ENCODE measurements around the gene SRGAP1. TPM values are rescaled to one million over a fixed set of nuclear protein-coding genes. Genes with fewer than 3 reads are reported as not detected.

The SRGAP1 gene
- polyA plus RNA-seq, result 4.8 and 30.9 TPM in 2 replicates
- 34.1 and 75.2 TPM in 2 replicates for polyA minus RNA-seq

GRCh38 chr12:63844391-63845341 lies at the start of gene SRGAP1:
Gene SRGAP1 (plus strand): TSS chr12:63844700. CDS start chr12:63844817, 117 bp downstream.
- no peaks in the 10 kb centered on the region for H3K27me3 ChIP-seq (ENCODE audit: insufficient read depth, low read depth, low read length)
- TF ChIP-seq POLR2AphosphoS5 (IDR thresholded peaks at IDR 0.05), result no peak
- TF ChIP-seq RAD21 (conservative IDR thresholded peaks at IDR 0.05), result peak; percentile 32
- TF ChIP-seq MXI1 (conservative IDR thresholded peaks at IDR 0.05; ENCODE audit: poor library complexity, severe bottlenecking), result peak; percentile 70
- peak; percentile 23 for TF ChIP-seq SMC3 (conservative IDR thresholded peaks at IDR 0.05; ENCODE audit: poor library complexity)
- H3K9me3 ChIP-seq (ENCODE audit: low read length), result no peaks in the 10 kb centered on the region
- no peaks in the 10 kb centered on the region for H3F3A ChIP-seq (ENCODE audit: insufficient read depth, low read length, poor library complexity, severe bottlenecking)
- H3K4me2 ChIP-seq (ENCODE audit: low read length), result peak within 1 kb of the TSS; percentile 89
- peak within 1 kb of the TSS; percentile 99 for H3K4me3 ChIP-seq (ENCODE audit: low read length)
- no peaks in the 10 kb centered on the region for H3K9me2 ChIP-seq (ENCODE audit: insufficient read depth, low read length)
- no peaks in the 10 kb centered on the region for H3K36me3 ChIP-seq (ENCODE audit: insufficient read depth, low read length)
- no peaks in the 10 kb centered on the region for H4K20me1 ChIP-seq (ENCODE audit: insufficient read depth)
- H3K79me2 ChIP-seq (replicated peaks; ENCODE audit: insufficient read depth, low read length), result peaks cover 47% of the 10 kb centered on the region
- peak within 1 kb of the TSS; percentile 84 for H3K9ac ChIP-seq (ENCODE audit: low read length)
- H3K27ac ChIP-seq (ENCODE audit: low read length), result peak within 1 kb of the TSS; percentile 68
- peak within 1 kb of the TSS; percentile 94 for H2AFZ ChIP-seq (ENCODE audit: low read depth, low read length)

GRCh38 chr12:63795032-63795687 lies 49.3 kb upstream of the SRGAP1 start:
- no peak for TF ChIP-seq TAF1 (IDR thresholded peaks at IDR 0.05; ENCODE audit: low read depth)
- no peaks in the 10 kb centered on the region for H4K20me1 ChIP-seq (ENCODE audit: insufficient read depth)
- no peak overlapping the region for H2AFZ ChIP-seq (ENCODE audit: low read depth, low read length)
- no peak overlapping the region for H3K4me3 ChIP-seq (ENCODE audit: low read length)
- H3K79me2 ChIP-seq (replicated peaks; ENCODE audit: insufficient read depth, low read length), result no peaks in the 10 kb centered on the region
- no peaks in the 10 kb centered on the region for H3K36me3 ChIP-seq (ENCODE audit: insufficient read depth, low read length)
- H3K9ac ChIP-seq (ENCODE audit: low read length), result no peak overlapping the region
- H3K27me3 ChIP-seq (ENCODE audit: insufficient read depth, low read depth, low read length), result no peaks in the 10 kb centered on the region
- no peak overlapping the region for H3K27ac ChIP-seq (ENCODE audit: low read length)
- H3F3A ChIP-seq (ENCODE audit: insufficient read depth, low read length, poor library complexity, severe bottlenecking), result no peaks in the 10 kb centered on the region
- H3K4me2 ChIP-seq (ENCODE audit: low read length), result no peak overlapping the region
- no peaks in the 10 kb centered on the region for H3K9me2 ChIP-seq (ENCODE audit: insufficient read depth, low read length)
- H3K9me3 ChIP-seq (ENCODE audit: low read length), result no peaks in the 10 kb centered on the region

- TF ChIP-seq EP300 (conservative IDR thresholded peaks at IDR 0.05; ENCODE audit: poor library complexity, severe bottlenecking) (no peak), TAF1 (IDR thresholded peaks at IDR 0.05; ENCODE audit: low read depth) (no peak), REST (IDR thresholded peaks at IDR 0.05; ENCODE audit: borderline replicate concordance) (no peak), RAD21 (conservative IDR thresholded peaks at IDR 0.05) (no peak), POLR2AphosphoS5 (IDR thresholded peaks at IDR 0.05) (no peak), CTCF (IDR thresholded peaks at IDR 0.05; ENCODE audit: poor library complexity, severe bottlenecking) (no peak), SMC3 (conservative IDR thresholded peaks at IDR 0.05; ENCODE audit: poor library complexity) (no peak), MXI1 (conservative IDR thresholded peaks at IDR 0.05; ENCODE audit: poor library complexity, severe bottlenecking) (no peak), EZH2 (IDR thresholded peaks at IDR 0.05; ENCODE audit: borderline replicate concordance, insufficient read depth, low read length, poor library complexity, severe bottlenecking) (no peak)
- H3K9me2 ChIP-seq (ENCODE audit: insufficient read depth, low read length), result no peaks in the 10 kb centered on the region
- no peak overlapping the region for H3K4me2 ChIP-seq (ENCODE audit: low read length)
- H3K27me3 ChIP-seq (ENCODE audit: insufficient read depth, low read depth, low read length), result no peaks in the 10 kb centered on the region
- no peaks in the 10 kb centered on the region for H3K9me3 ChIP-seq (ENCODE audit: low read length)
- no peaks in the 10 kb centered on the region for H3F3A ChIP-seq (ENCODE audit: insufficient read depth, low read length, poor library complexity, severe bottlenecking)
- H3K27ac ChIP-seq (ENCODE audit: low read length), result no peak overlapping the region
- H3K36me3 ChIP-seq (ENCODE audit: insufficient read depth, low read length), result no peaks in the 10 kb centered on the region
- no peaks in the 10 kb centered on the region for H4K20me1 ChIP-seq (ENCODE audit: insufficient read depth)
- H3K4me3 ChIP-seq (ENCODE audit: low read length), result no peak overlapping the region
- no peak overlapping the region for H2AFZ ChIP-seq (ENCODE audit: low read depth, low read length)
- H3K79me2 ChIP-seq (replicated peaks; ENCODE audit: insufficient read depth, low read length), result no peaks in the 10 kb centered on the region
- H3K9ac ChIP-seq (ENCODE audit: low read length), result no peak overlapping the region
Measured at GRCh38 chr12:63795944-63796343, 48.6 kb upstream of the SRGAP1 start.

Measured in neural cell (in vitro differentiated cells).